Esophagus muscularis mucosa (tissue), 3 donors: ENCODE data around the gene CYTH1.

Source experiments
- CTCF ChIP-seq, 3 experiments: fragments of 200-600 bp in 2 of 3; fragments of 450-650 bp in 1 of 3; sonication (generic) in 2 of 3; IDR thresholded peaks; one replicate each; pipeline ENCODE4 v1.5.1; 2017 to 2019; ENCODE audit warnings: antibody characterized with exemption in 3 of 3, mild to moderate bottlenecking in 2 of 3, moderate library complexity in 1 of 3
- POLR2A ChIP-seq: fragments of 450-650 bp; IDR thresholded peaks from one replicate; pipeline ENCODE4 v1.6.1; 2017; ENCODE audit warnings: antibody characterized with exemption, moderate library complexity, mild to moderate bottlenecking, low read depth

DNA sequence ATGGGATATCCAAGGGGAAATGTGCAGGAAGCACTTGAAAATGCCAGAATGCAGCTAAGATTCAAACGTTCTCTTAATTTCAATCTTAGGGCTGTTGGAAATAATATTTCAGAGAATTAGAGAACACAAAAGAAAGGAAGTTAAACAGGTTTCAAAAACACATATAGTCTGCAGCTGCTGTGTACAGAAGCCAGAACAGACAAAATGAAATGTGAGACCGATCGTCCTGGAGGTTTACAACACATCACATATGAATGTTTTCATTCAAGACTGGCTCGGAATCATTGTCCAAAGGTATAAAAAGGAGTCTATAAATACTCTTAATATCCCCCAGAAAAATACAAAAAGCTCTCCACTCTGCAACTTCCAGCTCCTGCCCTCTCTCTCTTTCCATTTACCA, 14.3 kb downstream of the CYTH1 start:
- no peak for TF ChIP-seq POLR2A
- TF ChIP-seq CTCF (IDR thresholded peaks at IDR 0.05), result no peak
